ENCODE results near the gene XYLT2.
"Not testable (repeated sequence)": the region's sequence is repeated elsewhere in the genome, so short reads cannot be mapped to it uniquely, and the experiment has no call there.

Gene XYLT2

GRCh38 chr17:50330151-50330775, 15.7 kb upstream of the XYLT2 start:
- Histone ChIP-seq H3K27ac (replicated peaks) (no peak overlapping the region), H3K27me3 (ENCODE audit: insufficient read depth, poor library complexity, severe bottlenecking) (no peaks in the 10 kb centered on the region), H3K4me3 (replicated peaks; ENCODE audit: insufficient read depth, low read length) (no peak overlapping the region)
- TF ChIP-seq POLR2AphosphoS5 (IDR thresholded peaks at IDR 0.05; ENCODE audit: low read depth) (no peak), CTCF (IDR thresholded peaks at IDR 0.05; ENCODE audit: insufficient read depth, low read length) (no peak), GABPA (IDR thresholded peaks at IDR 0.05; ENCODE audit: low read depth) (no peak), SPI1 (IDR thresholded peaks at IDR 0.05; ENCODE audit: borderline replicate concordance, low read depth) (no peak), REST (IDR thresholded peaks at IDR 0.05; ENCODE audit: insufficient replicate concordance, low read depth) (no peak)
- DNase-seq (ENCODE audit: low read depth in 1 of 2, low spot score in 1 of 2), result no peak

GRCh38 chr17:50331085-50331791, 14.7 kb upstream of the XYLT2 start:
- Histone ChIP-seq H3K27ac (replicated peaks) (no peak overlapping the region), H3K27me3 (ENCODE audit: insufficient read depth, poor library complexity, severe bottlenecking) (no peaks in the 10 kb centered on the region), H3K4me3 (replicated peaks; ENCODE audit: insufficient read depth, low read length) (no peak overlapping the region)
- DNase-seq (ENCODE audit: low read depth in 1 of 2, low spot score in 1 of 2), result no peak
- no peak for TF ChIP-seq REST (IDR thresholded peaks at IDR 0.05; ENCODE audit: insufficient replicate concordance, low read depth)
- TF ChIP-seq CTCF (IDR thresholded peaks at IDR 0.05; ENCODE audit: insufficient read depth, low read length), result no peak
- no peak for TF ChIP-seq SPI1 (IDR thresholded peaks at IDR 0.05; ENCODE audit: borderline replicate concordance, low read depth)
- no peak for TF ChIP-seq GABPA (IDR thresholded peaks at IDR 0.05; ENCODE audit: low read depth)

GRCh38 chr17:50332196-50332595, 13.7 kb upstream of the XYLT2 start:
- H3K4me3 ChIP-seq (replicated peaks; ENCODE audit: insufficient read depth, low read length), result no peak overlapping the region
- H3K27me3 ChIP-seq (ENCODE audit: insufficient read depth, poor library complexity, severe bottlenecking), result no peaks in the 10 kb centered on the region
- no peak overlapping the region for H3K27ac ChIP-seq (replicated peaks)
- TF ChIP-seq SPI1 (IDR thresholded peaks at IDR 0.05; ENCODE audit: borderline replicate concordance, low read depth) (no peak), CTCF (IDR thresholded peaks at IDR 0.05; ENCODE audit: insufficient read depth, low read length) (no peak), POLR2AphosphoS5 (IDR thresholded peaks at IDR 0.05; ENCODE audit: low read depth) (no peak), GABPA (IDR thresholded peaks at IDR 0.05; ENCODE audit: low read depth) (no peak), REST (IDR thresholded peaks at IDR 0.05; ENCODE audit: insufficient replicate concordance, low read depth) (no peak)
- DNase-seq (ENCODE audit: low read depth in 1 of 2, low spot score in 1 of 2), result peak in 1 of 2 experiments; percentile 33

- not testable (repeated sequence) for H3K27me3 ChIP-seq (ENCODE audit: insufficient read depth, poor library complexity, severe bottlenecking); DNase-seq (ENCODE audit: low read depth in 1 of 2, low spot score in 1 of 2); H3K4me3 ChIP-seq (replicated peaks; ENCODE audit: insufficient read depth, low read length); H3K27ac ChIP-seq (replicated peaks)
Observed at GRCh38 chr17:50333291-50334057, 12.5 kb upstream of the XYLT2 start.

Data from HL-60 (cell line).